H1 (cell line): ENCODE data around the gene SMIM35. TPM values are rescaled to one million over a fixed set of nuclear protein-coding genes. Genes with fewer than 3 reads are reported as not detected.

ENCODE experiments used
- CTCF ChIA-PET: fragments of 300-600 bp; sonication (Branson Sonifier 250); formaldehyde crosslinking; loops from one replicate; lab custom pipeline; 2021; ENCODE audit not compliant: partially characterized antibody; lab: Charles Lee
- POLR2A ChIA-PET: fragments of 300-600 bp; sonication (Branson Sonifier 250); formaldehyde crosslinking; loops from one replicate; lab custom pipeline; 2021; ENCODE audit warnings: inconsistent platforms; ENCODE audit not compliant: partially characterized antibody; lab: Charles Lee
- DNase-seq, 2 experiments: peaks; one replicate each; pipeline versions ENCODE4 v3.0.0 to v3.0.0-alpha.2; 2010 to 2022; ENCODE audit warnings: low spot score in 2 of 2, low read depth in 1 of 2, mixed read lengths in 1 of 2
- FAIRE-seq: peaks from 2 replicates; lab custom pipeline; 2011; peaks lifted over from hg19 to GRCh38; lab: Jason Lieb, UNC
- H2AFZ ChIP-seq: 2 replicates; pipeline ENCODE4 v1.8.1; 2012; ENCODE audit warnings: low read length, inconsistent platforms
- H2AK5ac ChIP-seq: 2 replicates; pipeline ENCODE4 v1.6.1; 2013; ENCODE audit warnings: low read depth, low read length
- H2BK120ac ChIP-seq: replicated peaks from 2 replicates; pipeline ENCODE3; 2013; ENCODE audit warnings: low read depth, low read length, inconsistent platforms
- H2BK12ac ChIP-seq: 2 replicates; pipeline ENCODE4 v1.6.1; 2013; ENCODE audit warnings: low read depth, low read length
- H2BK15ac ChIP-seq: 2 replicates; pipeline ENCODE4 v1.6.1; 2013; ENCODE audit warnings: low read length
- H2BK20ac ChIP-seq: 2 replicates; pipeline ENCODE4 v1.6.1; 2013; ENCODE audit warnings: low read length
- H2BK5ac ChIP-seq: 2 replicates; pipeline ENCODE4 v1.6.1; 2013; ENCODE audit warnings: low read depth, low read length
- H3K14ac ChIP-seq: 2 replicates; pipeline ENCODE4 v1.6.1; 2013; ENCODE audit warnings: inconsistent platforms; ENCODE audit not compliant: insufficient read length
- H3K18ac ChIP-seq: 2 replicates; pipeline ENCODE4 v1.6.1; 2013; ENCODE audit warnings: low read length; ENCODE audit errors: extremely low read depth
- H3K23ac ChIP-seq: 2 replicates; pipeline ENCODE4 v1.6.1; 2013; ENCODE audit warnings: inconsistent platforms; ENCODE audit not compliant: insufficient read length
- H3K23me2 ChIP-seq: 2 replicates; pipeline ENCODE4 v1.6.1; 2013; ENCODE audit warnings: low read depth, low read length
- H3K27ac ChIP-seq: 2 replicates; pipeline ENCODE4 v1.6.1; 2011; ENCODE audit warnings: low read depth, low read length, inconsistent platforms
- H3K27me3 ChIP-seq, 4 experiments: replicated peaks in 1 of 4; 1 replicate in 1 of 4; 2 replicates in 3 of 4; pipeline versions ENCODE4 v1.6.1 to v1.8.1; 2011 to 2013; ENCODE audit warnings: low read length in 3 of 4, mild to moderate bottlenecking in 3 of 4, inconsistent platforms in 2 of 4, mixed read lengths in 2 of 4, moderate library complexity in 1 of 4; ENCODE audit not compliant: control insufficient read depth in 3 of 4, insufficient read depth in 3 of 4; ENCODE audit errors: extremely low read depth in 1 of 4
- H3K36me3 ChIP-seq, 4 experiments: 2 replicates each; pipeline versions ENCODE4 v1.6.1 to v1.8.1; 2011 to 2013; ENCODE audit warnings: mild to moderate bottlenecking in 4 of 4, low read length in 3 of 4, moderate library complexity in 2 of 4, control low read depth in 1 of 4, inconsistent platforms in 1 of 4; ENCODE audit not compliant: insufficient read depth in 4 of 4, control insufficient read depth in 2 of 4
- H3K4ac ChIP-seq: replicated peaks from 2 replicates; pipeline ENCODE3; 2013; ENCODE audit warnings: low read length, low read depth, mixed read lengths, inconsistent platforms; ENCODE audit not compliant: insufficient read length
- H3K4me1 ChIP-seq, 4 experiments: replicated peaks in 1 of 4; 1 replicate in 1 of 4; 2 replicates in 3 of 4; pipeline versions ENCODE4 v1.6.1 to v1.8.1; 2011 to 2013; ENCODE audit warnings: low read length in 3 of 4, inconsistent platforms in 2 of 4, mixed read lengths in 1 of 4; ENCODE audit not compliant: insufficient read depth in 4 of 4, control insufficient read depth in 3 of 4
- H3K4me2 ChIP-seq, 2 experiments: 2 replicates each; pipeline versions ENCODE4 v1.6.1 to v1.8.1; 2011 to 2013; ENCODE audit warnings: low read depth in 2 of 2, low read length in 2 of 2, control low read depth in 1 of 2, inconsistent platforms in 1 of 2, mild to moderate bottlenecking in 1 of 2; ENCODE audit not compliant: insufficient read depth in 1 of 2
- H3K4me3 ChIP-seq, 4 experiments: fragments of 200-600, 300-600 bp in 1 of 4; sonication (generic), shearing (Covaris generic), sonication (Bioruptor Twin) in 1 of 4; 2 replicates each; pipeline versions ENCODE4 v1.5.1 to v1.8.1; 2011 to 2016; ENCODE audit warnings: low read length in 4 of 4, low read depth in 3 of 4, control low read depth in 2 of 4, inconsistent platforms in 2 of 4, mild to moderate bottlenecking in 2 of 4, mixed read lengths in 1 of 4, moderate library complexity in 1 of 4; ENCODE audit not compliant: insufficient read depth in 2 of 4; ENCODE audit errors: extremely low read depth in 1 of 4
- H3K56ac ChIP-seq: replicated peaks from 2 replicates; pipeline ENCODE3; 2013; ENCODE audit warnings: low read depth, mild to moderate bottlenecking, mixed read lengths, low read length, inconsistent platforms; ENCODE audit not compliant: insufficient read length
- H3K79me1 ChIP-seq: 2 replicates; pipeline ENCODE4 v1.6.1; 2013; ENCODE audit warnings: low read depth, low read length, control low read depth
- H3K79me2 ChIP-seq, 2 experiments: 2 replicates each; pipeline versions ENCODE4 v1.6.1 to v1.8.1; 2012 to 2013; ENCODE audit warnings: low read length in 2 of 2, mild to moderate bottlenecking in 2 of 2, inconsistent platforms in 1 of 2; ENCODE audit not compliant: insufficient read depth in 2 of 2, control insufficient read depth in 1 of 2
- H3K9ac ChIP-seq, 4 experiments: replicated peaks in 1 of 4; 1 replicate in 1 of 4; 2 replicates in 3 of 4; pipeline versions ENCODE4 v1.6.1 to v1.8.1; 2011 to 2013; ENCODE audit warnings: low read depth in 3 of 4, low read length in 3 of 4, control low read depth in 2 of 4, mild to moderate bottlenecking in 2 of 4, moderate library complexity in 2 of 4, inconsistent platforms in 1 of 4; ENCODE audit errors: extremely low read depth in 1 of 4
- H3K9me3 ChIP-seq, 2 experiments: 2 replicates each; pipeline versions ENCODE4 v1.6.1 to v1.8.1; 2012 to 2013; ENCODE audit warnings: mild to moderate bottlenecking in 2 of 2, moderate library complexity in 2 of 2, control low read depth in 1 of 2, inconsistent platforms in 1 of 2, low read depth in 1 of 2, low read length in 1 of 2, mixed read lengths in 1 of 2; ENCODE audit not compliant: insufficient read depth in 2 of 2
- H4K20me1 ChIP-seq, 2 experiments: replicated peaks in 1 of 2; 2 replicates each; pipeline versions ENCODE3 to v1.8.1; 2011 to 2013; ENCODE audit warnings: inconsistent platforms in 2 of 2, low read length in 2 of 2, mild to moderate bottlenecking in 1 of 2; ENCODE audit not compliant: insufficient read depth in 2 of 2, control insufficient read depth in 1 of 2
- H4K5ac ChIP-seq: 2 replicates; pipeline ENCODE4 v1.6.1; 2013; ENCODE audit warnings: low read length, low read depth, mixed read lengths, inconsistent platforms; ENCODE audit not compliant: insufficient read length
- H4K8ac ChIP-seq: 2 replicates; pipeline ENCODE4 v1.8.0; 2013; ENCODE audit warnings: mild to moderate bottlenecking, moderate library complexity, low read length, inconsistent platforms; ENCODE audit not compliant: insufficient read depth; ENCODE audit errors: extremely low read depth
- H4K91ac ChIP-seq: replicated peaks from 2 replicates; pipeline ENCODE3; 2013; ENCODE audit warnings: low read length, mixed read lengths, inconsistent platforms; ENCODE audit not compliant: insufficient read length
- GABPA ChIP-seq: IDR thresholded peaks from 2 replicates; pipeline ENCODE4 v1.6.1; 2011; ENCODE audit warnings: mild to moderate bottlenecking, low read length, moderate library complexity, borderline replicate concordance; ENCODE audit not compliant: insufficient read depth
- GTF2F1 ChIP-seq: IDR thresholded peaks from 2 replicates; pipeline ENCODE4 v1.6.1; 2012; ENCODE audit warnings: low read depth, low read length, improper control_type of control experiment, borderline replicate concordance
- KDM5A ChIP-seq: fragments of 200-600 bp; IDR thresholded peaks from 2 replicates; pipeline ENCODE4 v1.7.1; 2012; ENCODE audit warnings: mild to moderate bottlenecking, low read length, inconsistent platforms, mixed read lengths
- RAD21 ChIP-seq, 2 experiments: IDR thresholded peaks in 1 of 2; conservative IDR thresholded peaks in 1 of 2; 2 replicates each; pipeline ENCODE4 v1.6.1; 2011; ENCODE audit warnings: low read depth in 2 of 2, low read length in 2 of 2, improper control_type of control experiment in 1 of 2, inconsistent platforms in 1 of 2, mild to moderate bottlenecking in 1 of 2, moderate library complexity in 1 of 2
- SRF ChIP-seq: IDR thresholded peaks from 2 replicates; pipeline ENCODE4 v1.6.1; 2011; ENCODE audit warnings: mild to moderate bottlenecking, low read depth, low read length, moderate library complexity
- TCF12 ChIP-seq: IDR thresholded peaks from 2 replicates; pipeline ENCODE4 v1.6.1; 2011; ENCODE audit warnings: low read depth, mild to moderate bottlenecking, low read length
- WGBS, 2 experiments: shearing (Covaris generic) in 1 of 2; methylation state at CpG; one replicate each; pipeline versions ENCODE4 v1.1.6 to v1.1.7; 2013 to 2015; ENCODE audit warnings: low lambda C conversion rate in 2 of 2, mixed read lengths in 2 of 2, inconsistent platforms in 1 of 2, low coverage in 1 of 2, missing lambda C conversion rate in 1 of 2; ENCODE audit not compliant: insufficient replicate concordance in 2 of 2, insufficient coverage in 1 of 2, insufficient read length in 1 of 2; ENCODE audit errors: extremely low coverage in 1 of 2, missing lambda C conversion rate in 1 of 2; 5-methylcytosine and 5-hydroxymethylcytosine counted together
- polyA plus RNA-seq, 7 experiments: library from polyadenylated mRNA; depleted of rRNA in 3 of 7; stranded (reverse) in 5 of 7; unstranded in 2 of 7; fragments of >200 nt in 5 of 7; fragments of 200-250 nt in 2 of 7; gene quantifications; 1 replicate in 5 of 7; 2 replicates in 1 of 7; 4 replicates in 1 of 7; pipeline versions ENCODE4 v1.2.1 to v1.2.3, GENCODE V29; 2011 to 2013; ENCODE audit warnings: missing spikeins in 2 of 7, mixed read lengths in 2 of 7
- total RNA-seq: library from RNA; stranded (reverse); fragmentation: NEBNext Ultra II Directional; extraction: Animal tissue kit (Norgen Biotek cat#: 25700); gene quantifications from 2 replicates; pipeline ENCODE4 v1.2.1, GENCODE V29; 2021
- TF ChIP-seq, protein P1 (sequence below): IDR thresholded peaks from 2 replicates; pipeline ENCODE4 v1.6.1; 2012; ENCODE audit warnings: inconsistent platforms

The SMIM35 gene
- total and polyA plus RNA-seq, 2 of the 8 experiments (the other 6 are each of a cell fraction or from before 2014, with no cell fraction given), result not detected

DNA sequence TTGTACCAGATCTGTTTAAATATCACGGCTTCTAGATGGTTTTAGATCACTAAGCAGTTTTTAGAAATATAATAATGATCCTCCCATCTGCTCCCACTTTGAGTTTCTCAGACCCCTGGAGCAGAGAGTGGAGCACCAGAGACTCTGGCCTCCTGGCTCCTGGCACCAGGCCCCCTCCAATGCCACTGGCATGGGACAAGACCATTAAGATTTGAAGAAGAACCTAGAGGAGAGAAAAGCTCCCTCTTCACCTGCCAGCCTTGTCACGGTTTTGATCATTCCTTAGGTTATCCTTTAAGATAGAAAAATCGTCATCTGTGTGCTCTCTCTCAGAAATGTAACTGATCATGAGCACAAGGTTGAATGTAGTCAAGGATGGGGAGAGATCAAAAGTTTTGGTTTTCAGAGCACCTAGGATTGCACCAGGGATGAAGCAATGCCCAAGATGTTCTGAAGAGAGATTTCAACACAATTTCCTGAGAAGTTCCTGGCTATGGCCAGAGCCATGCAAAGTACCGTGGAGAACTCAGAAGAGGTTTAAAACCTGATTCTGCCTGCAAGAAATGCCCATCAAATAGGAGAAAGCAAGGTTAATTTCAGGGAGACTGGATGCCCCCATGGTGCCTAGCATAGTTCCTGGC is 78.4 kb downstream of the SMIM35 start:
- Histone ChIP-seq H4K5ac (no peak overlapping the region), H3K27ac (no peak overlapping the region), H3K4me1 (no peaks in the 10 kb centered on the region), H2AFZ (no peak overlapping the region), H2BK20ac (no peak overlapping the region), H4K91ac (no peak overlapping the region), H3K4me2 (no peak overlapping the region), H2BK120ac (no peak overlapping the region), H2BK5ac (no peak overlapping the region), H3K56ac (no peak overlapping the region), H3K4me3 (no peak overlapping the region), H2AK5ac (no peak overlapping the region), H3K23ac (no peak overlapping the region), H3K79me2 (no peaks in the 10 kb centered on the region; a peak in 1 of 4 replicates), H3K9me3 (no peaks in the 10 kb centered on the region), H3K9ac (no peak overlapping the region), H2BK12ac (no peak overlapping the region), H3K4ac (no peak overlapping the region), H3K23me2 (no peaks in the 10 kb centered on the region), H3K27me3 (no peaks in the 10 kb centered on the region), H3K79me1 (no peaks in the 10 kb centered on the region), H3K36me3 (no peaks in the 10 kb centered on the region), H4K8ac (no peak overlapping the region), H3K18ac (no peak overlapping the region), H2BK15ac (no peak overlapping the region), H4K20me1 (no peaks in the 10 kb centered on the region), H3K14ac (no peak overlapping the region)
- TF ChIP-seq KDM5A (no peak), RAD21 (IDR thresholded peaks at IDR 0.05 in 1 of 2, conservative IDR thresholded peaks at IDR 0.05 in 1 of 2; ENCODE audit: low read depth in 2 of 2, low read length in 2 of 2) (no peak), GTF2F1 (no peak), TCF12 (no peak), GABPA (no peak), SRF (no peak)
- TF ChIP-seq, protein P1, sequence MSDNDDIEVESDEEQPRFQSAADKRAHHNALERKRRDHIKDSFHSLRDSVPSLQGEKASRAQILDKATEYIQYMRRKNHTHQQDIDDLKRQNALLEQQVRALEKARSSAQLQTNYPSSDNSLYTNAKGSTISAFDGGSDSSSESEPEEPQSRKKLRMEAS, result no peak
- 88% methylated on average over 4 of the region's 4 CpGs; no CpG with 5 or more reads in 1 of the 2 experiments for WGBS, 2 experiments
- POLR2A ChIA-PET, result no interaction called here
- FAIRE-seq (no peak), DNase-seq (no peak)
- CTCF ChIA-PET, result interaction anchor here (1.0 kb wide), 1 partner anchor 165 kb away, joined by 4 read pairs; no protein-coding TSS in a partner anchor
